Ishikawa (cell line): ENCODE data around the gene MTUS2.

Experiments
- CREB1 ChIP-seq: IDR thresholded peaks from 2 replicates; pipeline ENCODE4 v1.6.1; 2012; ENCODE audit warnings: low read depth
- EGR1 ChIP-seq: IDR thresholded peaks from 2 replicates; pipeline ENCODE4 v1.6.1; 2012
- EP300 ChIP-seq: IDR thresholded peaks from 2 replicates; pipeline ENCODE4 v1.6.1; 2012; ENCODE audit warnings: borderline replicate concordance
- MAX ChIP-seq: IDR thresholded peaks from 2 replicates; pipeline ENCODE4 v1.6.1; 2012
- RAD21 ChIP-seq: IDR thresholded peaks from 2 replicates; pipeline ENCODE4 v1.6.1; 2012; ENCODE audit warnings: low read depth
- TAF1 ChIP-seq: IDR thresholded peaks from 2 replicates; pipeline ENCODE4 v1.6.1; 2012; ENCODE audit warnings: low read depth, mild to moderate bottlenecking
- USF1 ChIP-seq: IDR thresholded peaks from 2 replicates; pipeline ENCODE4 v1.6.1; 2012

GRCh38 chr13:28889086-28889732 lies 69.1 kb downstream of the MTUS2 start:
- TF ChIP-seq TAF1 (no peak), EP300 (no peak), EGR1 (no peak), RAD21 (no peak), USF1 (no peak), MAX (no peak), CREB1 (no peak)
